HL-60/S4 treated with phorbol 12-myristate 13-acetate at 8.2 ng/mL for 4 days and 3 days (cell line): ENCODE measurements around the gene NARF.
"Not testable (repeated sequence)": the region's sequence is repeated elsewhere in the genome, so short reads cannot be mapped to it uniquely, and the experiment has no call there.

Source experiments
- in situ Hi-C: fragments of 300-500 bp; cut with MboI; formaldehyde crosslinking; loops from 2 replicates; pipeline ENCODE4 v1.15.0; 2022; ENCODE audit warnings: low sequenced_read_pairs

The NARF gene

DNA sequence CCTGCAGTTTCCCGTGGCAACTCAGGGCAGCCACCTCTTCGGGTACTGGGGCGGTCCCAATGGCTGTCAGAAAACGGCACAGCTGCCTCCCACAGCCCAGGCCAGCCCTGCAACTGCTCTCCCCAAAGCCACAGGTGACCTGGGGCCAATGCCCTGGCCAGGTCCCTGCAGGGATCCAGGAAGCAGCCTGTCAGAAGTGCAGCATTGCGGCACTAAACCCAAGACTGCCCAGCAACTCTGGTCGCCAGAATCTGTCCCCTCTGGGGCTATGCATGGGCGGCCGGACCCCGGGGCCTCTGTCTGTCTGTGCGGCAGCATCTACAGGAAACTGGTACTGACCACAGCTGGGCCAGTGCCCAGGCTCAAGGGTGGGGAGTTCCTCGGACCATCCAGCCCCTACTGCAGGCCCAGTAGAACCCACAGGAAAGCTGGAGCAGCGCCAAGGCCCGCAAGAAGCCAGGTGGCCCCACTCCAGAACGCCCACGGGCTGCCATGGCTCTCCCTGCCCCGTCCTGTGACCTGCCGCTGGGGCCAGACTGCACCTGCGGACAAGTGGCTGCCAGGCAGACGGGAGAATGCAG is 13.5 kb upstream of the NARF start:
- in situ Hi-C loops, result no loop called here

DNA sequence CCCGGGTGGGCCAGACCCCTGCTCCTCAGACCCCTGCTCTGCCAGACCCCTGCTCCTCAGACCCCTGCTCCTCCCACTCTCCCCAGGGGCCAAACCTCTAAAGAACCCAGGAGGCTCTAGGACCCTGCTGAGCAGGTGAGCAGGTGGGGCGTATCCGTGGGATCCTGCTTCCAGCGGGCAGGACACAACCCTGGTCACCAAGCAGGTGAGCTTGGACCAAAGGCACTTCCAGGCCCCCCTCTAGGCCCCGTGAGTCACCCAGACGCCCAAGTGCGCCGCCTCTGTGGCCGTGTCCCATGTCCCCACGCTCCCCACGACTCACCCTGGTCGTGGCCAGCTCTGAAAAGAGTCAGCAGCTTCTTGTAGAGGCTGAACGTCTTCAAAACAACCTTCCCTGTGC is 13.0 kb upstream of the NARF start:
- in situ Hi-C loops, result no loop called here

DNA sequence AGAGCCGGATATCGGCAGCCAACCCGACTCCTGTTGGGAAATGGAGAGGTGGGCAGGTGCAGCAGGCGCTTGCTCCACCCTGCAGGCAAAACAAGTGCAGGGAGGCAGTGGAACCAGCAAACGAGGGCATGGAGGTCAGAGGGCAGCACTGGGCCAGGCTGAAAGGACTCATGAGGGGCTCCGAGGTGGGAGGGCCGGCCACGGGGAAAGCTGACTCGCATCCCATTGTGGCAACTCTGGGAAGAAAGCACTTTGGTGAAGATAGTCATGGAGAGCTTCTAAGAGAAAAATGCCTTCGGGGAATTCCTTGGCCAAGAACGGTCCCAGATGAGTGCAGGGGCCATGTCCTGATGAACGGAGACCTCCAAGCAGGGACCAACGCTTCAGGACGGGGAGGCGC is 12.4 kb upstream of the NARF start:
- in situ Hi-C loops, result no loop called here

DNA sequence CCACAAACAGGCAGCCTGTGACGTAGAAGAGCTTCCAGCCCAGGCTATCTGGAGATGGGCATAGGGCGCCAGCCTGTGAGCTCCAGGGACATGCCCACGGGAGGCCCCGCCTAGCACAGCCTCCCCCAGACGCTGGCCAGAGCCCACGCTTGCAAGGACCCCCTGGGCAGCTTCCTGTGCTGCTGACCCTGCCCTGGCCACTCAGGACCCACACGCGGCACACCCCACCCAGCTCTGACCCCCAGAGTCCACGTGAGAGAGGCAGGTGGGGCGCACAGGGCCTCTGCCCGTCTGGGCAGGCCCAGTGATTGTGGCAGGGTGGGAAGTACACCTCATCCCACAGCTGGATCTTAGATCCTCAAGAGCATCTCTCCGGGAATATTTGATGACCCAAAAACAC is 11.9 kb upstream of the NARF start:
- in situ Hi-C loops, result no loop called here

DNA sequence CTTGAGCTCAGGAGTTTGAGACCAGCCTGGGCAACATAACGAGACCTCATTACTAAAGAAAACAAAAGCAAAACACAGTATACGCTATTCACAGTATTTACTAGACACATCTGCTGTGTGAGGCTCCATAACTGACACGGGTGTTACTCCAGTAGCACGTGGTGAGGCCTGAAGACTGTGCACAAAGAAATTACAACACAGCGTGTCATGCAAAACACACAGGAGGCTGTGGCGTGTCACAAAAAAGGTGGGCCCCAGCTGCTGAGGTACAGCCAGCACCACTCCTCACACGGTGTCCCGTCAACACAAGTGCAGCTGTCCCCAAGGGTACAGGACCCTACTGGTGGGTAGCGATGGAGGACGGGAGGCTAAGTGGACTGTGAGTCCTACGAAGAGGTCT is 10.7 kb upstream of the NARF start:
- in situ Hi-C loops, result no loop called here

DNA sequence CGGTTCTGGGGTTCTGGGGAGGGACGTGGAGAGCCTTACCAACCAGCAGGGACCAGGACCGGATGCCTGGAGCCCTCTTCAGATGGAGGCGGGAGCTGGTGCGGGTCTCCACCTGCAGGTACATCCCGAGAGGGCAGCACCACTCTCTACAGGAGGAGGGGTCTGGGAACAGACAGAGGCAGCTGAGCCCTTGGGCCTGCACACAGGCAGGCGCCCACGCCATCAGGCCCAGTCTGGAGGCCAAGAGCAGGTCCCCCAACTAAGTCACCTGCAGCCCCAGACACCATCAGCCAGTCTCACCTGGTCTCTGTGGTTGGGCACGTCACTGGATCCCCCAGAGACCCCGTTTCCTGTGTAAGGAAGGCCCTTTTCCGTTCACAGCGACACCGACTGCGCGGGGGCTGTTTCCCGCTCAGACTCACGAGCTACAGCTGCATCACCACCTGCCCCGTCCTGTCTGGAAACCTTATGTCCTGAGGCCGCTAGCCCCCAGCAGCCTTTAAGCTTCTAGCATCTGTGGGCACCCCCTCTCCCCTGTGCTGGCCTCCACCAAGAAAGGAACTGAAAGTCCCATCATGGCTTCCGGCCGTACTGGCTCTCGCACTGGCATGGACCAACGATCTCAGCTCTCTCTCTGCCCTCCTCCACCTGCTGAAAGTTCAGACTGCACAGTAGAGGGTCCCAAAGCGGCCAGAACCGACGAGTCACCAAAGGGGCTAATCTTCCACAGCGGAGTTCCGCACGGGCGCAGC is 9.2 kb upstream of the NARF start:
- in situ Hi-C loops, result no loop called here

DNA sequence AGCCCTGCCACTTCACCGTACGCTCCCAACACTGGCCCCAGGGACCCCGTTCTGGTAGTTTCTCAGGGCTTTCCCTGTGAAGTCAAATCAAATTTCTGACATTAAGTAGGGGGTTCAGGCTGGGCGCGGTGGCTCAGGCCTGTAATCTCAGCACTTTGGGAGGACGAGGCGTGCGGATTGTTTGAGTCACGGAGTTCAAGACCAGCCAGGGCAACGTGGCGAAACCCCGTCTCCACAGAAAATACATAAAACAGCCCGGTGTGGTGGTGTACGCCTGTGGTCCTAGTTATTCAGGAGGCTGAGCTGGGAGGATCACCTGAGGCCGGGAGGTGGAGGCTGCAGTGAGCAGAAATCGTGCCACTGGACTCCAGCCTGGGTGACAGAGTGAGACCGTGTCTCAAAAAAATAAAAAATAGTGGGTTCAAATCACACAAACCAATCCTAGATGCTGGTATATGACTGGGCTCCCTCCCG is 8.6 kb upstream of the NARF start:
- in situ Hi-C loops, result no loop called here

DNA sequence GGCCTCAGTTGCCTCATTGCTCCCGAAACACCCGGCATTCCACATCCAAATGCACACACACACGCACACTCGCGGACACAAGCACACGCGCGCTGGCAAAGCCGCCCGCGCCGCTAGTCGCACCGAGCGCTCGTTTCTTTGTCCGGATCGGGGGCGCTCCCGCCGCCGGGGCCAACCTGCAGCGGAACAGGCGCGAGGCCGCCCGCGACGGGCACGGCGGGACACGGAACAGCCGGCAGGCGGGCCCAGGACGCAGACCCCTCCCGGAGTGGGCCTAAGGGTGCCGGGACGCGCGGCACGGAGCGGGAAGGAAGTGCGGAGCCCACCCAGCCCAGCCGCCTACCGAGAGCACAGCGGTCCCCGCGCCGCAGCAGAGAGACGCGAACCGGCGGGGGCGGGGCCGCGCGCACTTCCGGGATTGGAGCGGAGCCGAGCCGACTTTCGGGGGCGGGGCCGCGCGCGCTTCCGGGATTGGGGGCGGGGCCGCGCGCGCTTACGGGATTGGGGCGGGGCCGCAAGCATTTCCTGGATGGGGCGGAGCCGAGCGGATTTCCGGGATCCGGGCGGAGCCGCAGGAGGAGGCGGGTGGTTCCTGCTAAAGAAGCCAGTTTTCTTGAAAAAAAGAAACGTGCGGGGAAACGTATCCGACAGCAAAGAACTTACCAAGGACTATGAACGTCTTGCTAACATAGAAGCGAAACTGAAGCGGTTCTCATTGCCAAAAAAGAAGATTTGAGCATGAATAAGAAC is 8.0 kb upstream of the NARF start, which contains the start of gene CYBC1:
Gene CYBC1, minus strand, starts transcription at position 396 of the 750 bp plus-strand sequence. CDS start 1,498 bp downstream, outside the sequence.
- in situ Hi-C loops, result no loop called here

DNA sequence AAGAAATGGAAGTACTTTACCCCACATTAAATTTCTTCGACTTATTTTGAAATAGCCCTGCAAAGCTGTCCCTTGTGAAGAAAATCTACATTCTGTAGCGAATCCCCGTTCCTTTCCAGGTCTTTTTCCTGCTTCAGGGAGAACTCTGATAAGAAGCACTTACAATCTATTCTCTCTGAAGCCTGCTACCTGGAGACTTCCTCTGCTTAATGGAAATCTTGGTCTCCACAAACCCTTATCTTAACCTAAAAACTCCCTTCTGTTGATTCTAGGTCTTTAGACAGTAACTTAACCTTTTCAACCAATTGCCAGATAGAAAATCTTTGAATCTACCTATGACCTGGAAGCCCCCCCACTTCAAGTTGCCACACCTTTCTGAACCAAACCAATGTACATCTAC is 6.4 kb upstream of the NARF start:
- in situ Hi-C loops, result no loop called here

DNA sequence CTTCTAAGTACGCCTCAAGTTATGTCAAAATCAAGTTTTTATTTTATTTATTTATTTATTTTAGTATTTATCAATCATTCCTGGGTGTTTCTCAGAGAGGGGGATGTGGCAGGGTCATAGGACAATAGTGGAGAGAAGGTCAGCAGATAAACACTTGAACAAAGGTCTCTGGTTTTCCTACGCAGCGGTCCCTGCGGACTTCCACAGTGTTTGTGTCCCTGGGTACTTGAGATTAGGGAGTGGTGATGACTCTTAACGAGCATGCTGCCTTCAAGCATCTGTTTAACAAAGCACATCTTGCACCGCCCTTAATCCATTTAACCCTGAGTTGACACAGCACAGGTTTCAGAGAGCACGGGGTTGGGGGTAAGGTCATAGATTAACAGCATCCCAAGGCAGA is 5.4 kb upstream of the NARF start:
- in situ Hi-C loops, result not testable (repeated sequence)

DNA sequence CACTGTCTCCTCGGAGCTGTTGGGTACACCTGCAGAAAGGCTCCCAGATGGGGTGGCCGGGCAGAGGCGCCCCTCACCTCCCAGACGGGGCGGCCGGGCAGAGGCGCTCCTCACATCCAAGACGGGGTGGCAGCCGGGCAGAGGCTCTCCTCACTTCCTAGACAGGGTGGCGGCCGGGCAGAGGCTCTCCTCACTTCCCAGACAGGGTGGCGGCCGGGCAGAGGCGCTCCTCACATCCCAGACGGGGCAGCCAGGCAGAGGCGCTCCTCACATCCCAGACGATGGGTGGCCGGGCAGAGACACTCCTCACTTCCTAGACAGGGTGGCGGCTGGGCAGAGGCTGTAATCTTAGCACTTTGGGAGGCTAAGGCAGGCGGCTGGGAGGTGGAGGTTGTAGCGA is 4.8 kb upstream of the NARF start:
- in situ Hi-C loops, result not testable (repeated sequence)

DNA sequence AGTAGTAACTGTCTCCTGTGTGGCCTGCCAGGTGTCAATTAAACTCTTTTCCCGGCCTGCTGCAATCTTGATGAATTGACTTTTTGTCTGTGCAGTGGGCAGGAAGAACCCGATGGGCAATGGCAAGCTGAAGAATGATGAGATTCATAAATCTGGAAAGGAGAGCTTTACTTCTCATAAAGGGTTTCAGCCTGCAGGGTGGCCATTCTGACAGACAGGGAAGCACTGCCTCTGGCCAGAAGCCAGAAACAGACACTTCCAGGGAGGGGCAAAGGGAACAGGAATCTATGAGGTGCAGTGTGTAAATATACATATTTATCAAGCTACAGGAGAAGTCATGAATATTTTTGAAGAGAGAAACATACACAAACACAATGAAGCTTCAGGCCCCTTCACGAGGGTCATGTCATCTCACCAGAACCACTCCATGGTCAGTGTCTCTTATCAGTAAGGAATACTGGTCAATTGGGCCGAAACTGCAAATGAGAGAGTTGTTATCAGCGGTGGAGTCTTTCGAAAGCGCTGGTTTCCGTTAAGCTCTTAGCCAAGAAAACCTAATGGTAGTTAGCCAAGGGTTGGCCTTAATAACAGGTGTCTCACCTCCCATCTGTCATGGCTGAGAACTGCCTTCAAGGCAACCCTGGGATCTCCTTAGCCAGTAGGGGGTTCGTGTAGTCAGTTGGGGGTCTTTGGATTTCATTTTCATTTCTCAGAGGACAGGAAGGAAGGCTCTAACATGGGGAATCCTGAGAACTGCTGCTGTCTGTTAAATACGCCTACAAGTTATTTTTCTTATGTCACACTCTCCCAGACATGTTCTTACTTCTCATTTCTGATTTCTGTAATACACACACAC is 1.2 kb upstream of the NARF start:
- in situ Hi-C loops, result no loop called here

DNA sequence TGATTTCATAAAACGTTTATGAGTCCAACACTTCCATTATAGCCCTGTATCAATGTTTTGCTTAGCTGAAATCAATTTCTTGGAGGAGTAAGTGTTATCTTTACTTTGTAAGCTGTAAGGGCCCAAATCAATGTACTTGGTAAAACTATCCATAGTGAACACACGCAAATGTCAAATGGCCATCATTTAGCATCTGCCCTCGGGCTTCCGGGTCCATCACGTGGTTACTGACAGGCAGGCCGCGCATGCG is 687 bp upstream of the NARF start:
- in situ Hi-C loops, result no loop called here

DNA sequence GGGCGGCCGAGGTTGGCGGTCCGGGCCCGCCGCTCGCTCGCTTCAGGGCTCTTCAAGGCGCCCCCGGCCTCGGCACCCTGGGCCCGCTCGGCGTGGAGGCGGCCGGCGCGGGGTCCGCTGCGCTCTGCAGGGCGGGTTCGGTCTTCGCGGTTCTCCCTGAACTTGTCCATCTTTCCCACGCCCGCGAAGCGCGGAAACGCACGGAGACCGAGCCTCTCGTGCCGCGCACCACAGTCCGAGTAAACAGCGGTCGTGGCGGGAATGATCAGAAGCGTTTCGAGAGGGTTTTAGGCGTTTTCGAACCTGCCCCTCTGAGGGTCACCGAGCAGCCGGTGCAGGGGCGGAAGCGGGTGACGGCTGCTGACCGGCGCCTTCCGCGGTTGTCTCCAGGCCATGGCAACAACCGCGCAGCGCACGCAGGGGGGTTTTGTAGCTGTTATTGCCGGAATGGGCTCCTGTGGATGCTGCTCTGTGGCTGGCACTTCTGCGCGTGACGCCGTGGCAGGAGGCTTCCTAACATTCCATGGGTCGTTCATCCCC is 414 bp downstream of the NARF start:
- in situ Hi-C loops, result no loop called here

DNA sequence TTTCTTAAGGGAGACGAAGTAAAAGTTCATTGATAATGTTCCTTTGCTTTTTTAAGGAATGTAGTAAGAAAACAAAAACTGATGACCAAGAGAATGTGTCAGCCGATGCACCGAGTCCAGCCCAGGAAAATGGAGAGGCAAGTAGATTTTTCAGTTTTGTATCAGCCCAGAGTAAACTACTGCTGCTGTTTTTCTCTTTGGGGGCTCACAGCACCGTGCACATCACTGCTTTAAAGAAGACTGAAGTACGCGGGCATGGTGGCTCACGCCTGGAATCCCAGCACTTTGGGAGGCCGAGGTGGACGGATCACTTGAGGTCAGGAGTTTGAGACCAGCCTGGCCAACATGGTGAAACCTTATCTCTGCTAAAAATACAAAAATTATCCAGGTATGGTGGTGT is 1.4 kb downstream of the NARF start:
- in situ Hi-C loops, result not testable (repeated sequence)

DNA sequence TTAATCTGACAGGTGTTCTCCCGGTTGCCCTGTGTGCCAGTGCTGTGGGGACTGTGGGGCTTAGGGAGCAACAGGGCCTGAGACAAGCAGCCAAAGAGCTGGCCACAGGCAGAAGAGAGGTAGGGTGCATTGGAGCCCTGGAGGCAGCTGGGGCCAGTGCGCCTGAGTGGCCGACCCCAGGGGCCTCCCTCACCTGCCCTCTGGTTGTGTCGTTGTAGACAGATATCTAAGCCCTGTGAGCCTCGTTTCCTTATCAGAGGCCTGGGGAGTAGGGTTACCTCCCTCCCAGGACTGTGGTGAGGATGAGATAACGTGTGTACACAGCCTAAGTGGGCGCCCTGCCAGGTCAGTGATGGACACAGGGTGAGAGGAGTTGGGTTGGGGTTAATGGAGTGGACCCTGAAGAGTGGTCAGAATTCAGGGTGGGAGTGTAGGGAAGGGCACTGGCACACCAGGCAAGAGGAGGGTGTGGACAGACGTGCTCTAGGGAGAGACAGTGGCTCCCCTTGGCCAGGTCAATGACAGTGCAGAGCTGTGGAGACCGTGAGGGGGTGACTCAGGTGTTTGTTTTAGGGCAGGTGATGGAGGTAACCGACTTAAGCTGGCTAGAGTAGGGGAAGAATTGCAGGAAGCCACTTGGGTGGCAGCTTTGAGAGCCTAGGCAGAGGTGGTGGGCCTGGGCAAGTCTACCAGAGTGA is 3.4 kb downstream of the NARF start:
- in situ Hi-C loops, result no loop called here

DNA sequence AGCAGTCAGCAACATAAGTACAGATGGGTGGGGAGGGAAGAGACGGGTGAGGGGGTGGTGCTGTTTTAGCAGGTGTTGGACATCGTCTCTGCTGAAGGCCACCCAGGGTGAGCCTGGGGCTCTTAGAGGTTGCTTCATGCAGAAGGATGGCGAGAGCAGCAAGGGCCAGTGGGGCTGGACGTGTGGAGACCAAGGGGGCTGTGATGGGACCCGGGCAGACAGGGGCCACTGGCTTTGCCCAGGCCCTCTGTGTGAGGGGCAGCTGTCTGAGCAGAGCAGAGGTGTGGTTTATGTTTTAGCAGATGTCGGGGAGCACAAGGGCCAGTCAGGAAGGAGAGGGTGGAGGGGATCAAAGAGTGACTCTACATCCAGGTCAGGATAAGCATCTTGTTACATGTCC is 4.8 kb downstream of the NARF start:
- in situ Hi-C loops, result no loop called here

DNA sequence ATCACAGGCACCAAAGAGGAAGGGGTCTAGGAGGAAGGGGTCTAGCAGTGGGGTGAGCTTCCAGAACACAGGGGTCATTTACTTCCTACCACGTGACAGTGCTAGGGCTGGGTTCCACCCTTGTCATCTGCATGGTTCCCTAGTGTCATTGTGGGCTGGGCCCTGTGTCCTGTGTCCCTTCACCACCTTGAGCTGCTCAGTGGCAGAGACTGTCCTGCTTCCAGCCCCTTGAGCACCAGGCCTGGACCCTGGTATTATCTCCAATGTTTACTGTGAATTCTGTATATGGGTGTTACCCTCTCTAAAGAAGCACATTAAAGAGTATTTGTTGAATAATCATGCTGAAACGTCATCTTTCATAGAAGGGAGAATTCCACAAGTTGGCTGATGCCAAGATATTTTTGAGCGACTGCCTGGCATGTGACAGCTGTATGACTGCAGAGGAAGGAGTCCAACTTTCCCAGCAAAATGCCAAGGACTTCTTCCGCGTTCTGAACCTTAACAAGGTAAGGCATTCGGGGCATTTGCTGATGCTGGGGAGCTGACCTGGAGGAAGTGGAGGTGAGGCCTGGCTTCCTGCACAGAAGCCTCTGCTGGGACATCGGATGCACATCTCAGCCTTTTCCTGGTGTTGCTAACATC is 5.5 kb downstream of the NARF start:
- in situ Hi-C loops, result no loop called here

DNA sequence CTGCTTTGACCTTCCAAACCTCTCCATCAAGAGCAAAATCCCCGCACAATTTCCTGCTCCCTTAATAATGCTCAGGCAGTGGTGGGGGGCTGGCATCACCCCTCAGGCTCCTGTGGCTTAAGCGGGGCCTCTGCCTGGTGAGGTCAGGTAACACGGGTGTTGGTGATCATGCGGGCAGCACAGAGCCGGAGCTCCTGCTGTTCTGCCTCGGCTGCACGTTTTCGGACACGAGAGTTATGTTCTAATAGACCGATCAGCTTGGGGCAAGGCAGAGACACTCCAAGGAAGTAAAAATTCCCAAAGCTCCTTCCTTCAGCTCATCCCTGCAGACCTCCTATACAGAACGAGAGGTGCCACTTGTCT is 6.0 kb downstream of the NARF start:
- in situ Hi-C loops, result no loop called here

DNA sequence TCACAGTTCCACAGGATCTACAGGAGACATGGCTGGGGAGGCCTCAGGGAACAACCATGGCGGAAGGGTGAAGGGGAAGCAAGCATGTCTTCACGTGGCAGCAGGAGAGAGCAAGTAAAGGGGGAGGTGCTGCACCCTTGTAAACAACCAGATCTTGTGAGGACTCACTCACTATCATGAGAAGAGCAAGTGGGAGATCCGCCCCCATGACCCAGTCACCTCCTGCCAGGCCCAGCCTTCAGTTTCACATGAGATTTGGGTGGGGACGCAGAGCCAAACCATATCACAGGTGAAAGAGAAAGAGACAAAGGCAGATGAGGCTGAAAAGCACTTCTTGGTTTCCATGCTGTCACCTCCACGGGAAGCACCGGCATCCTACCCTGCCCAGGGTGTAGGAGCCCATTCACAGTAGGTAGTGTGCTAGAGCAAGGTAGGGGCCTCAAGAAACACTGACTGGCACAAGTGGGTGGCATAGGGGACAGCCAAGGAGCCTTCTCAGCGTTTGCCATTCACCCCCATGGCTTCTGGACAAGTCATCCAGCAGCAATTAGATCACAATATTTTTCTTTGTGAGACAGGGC is 6.6 kb downstream of the NARF start:
- in situ Hi-C loops, result no loop called here
